SK-N-SH (cell line): ENCODE results near the gene C11orf71. TPM values are rescaled to one million over a fixed set of nuclear protein-coding genes. Genes with fewer than 3 reads are reported as not detected.

Experiments used
- CTCF ChIA-PET: fragments of 300-600, 350-600 bp; formaldehyde crosslinking; extraction: SDS; loops from one replicate; lab custom pipeline; 2021; lab: Yijun Ruan, JAX
- POLR2A ChIA-PET: fragments of 350-600 bp; sonication (Branson Sonifier 250); formaldehyde crosslinking; extraction: SDS; loops from one replicate; lab custom pipeline; 2020; ENCODE audit warnings: antibody characterized with exemption, inconsistent platforms; lab: Yijun Ruan, JAX
- DNase-seq: peaks from one replicate; pipeline ENCODE4 v3.0.0; 2012
- H2AFZ ChIP-seq: fragments of 200-600 bp; sonication (generic); 2 replicates; pipeline ENCODE4 v1.8.1; 2016; ENCODE audit warnings: antibody characterized with exemption, mild to moderate bottlenecking, low read depth
- H3F3A ChIP-seq: fragments of 200-600 bp; sonication (generic); replicated peaks from 2 replicates; pipeline ENCODE3; 2016; ENCODE audit warnings: antibody characterized with exemption, mild to moderate bottlenecking; ENCODE audit not compliant: insufficient read depth
- H3K27ac ChIP-seq, 2 experiments: fragments of 200-500 bp in 1 of 2; fragments of 200-600 bp in 1 of 2; sonication (Bioruptor generic) in 1 of 2; sonication (generic), shearing (Covaris generic) in 1 of 2; 2 replicates each; pipeline versions ENCODE4 v1.5.1 to v1.6.1; 2014 to 2016; ENCODE audit warnings: low read depth in 2 of 2, inconsistent platforms in 1 of 2, low read length in 1 of 2, mild to moderate bottlenecking in 1 of 2, mixed read lengths in 1 of 2
- H3K27me3 ChIP-seq: fragments of 200-600 bp; sonication (generic), shearing (Covaris generic); 2 replicates; pipeline ENCODE4 v1.6.1; 2016; ENCODE audit warnings: mixed run types; ENCODE audit not compliant: insufficient read depth
- H3K36me3 ChIP-seq, 2 experiments: fragments of 200-500 bp in 1 of 2; fragments of 200-600 bp in 1 of 2; sonication (Bioruptor generic) in 1 of 2; sonication (generic) in 1 of 2; replicated peaks in 1 of 2; 2 replicates each; pipeline versions ENCODE3 to v1.5.1; 2014 to 2016; ENCODE audit warnings: low read length in 1 of 2, mild to moderate bottlenecking in 1 of 2; ENCODE audit not compliant: insufficient read depth in 2 of 2, control insufficient read depth in 1 of 2
- H3K4me1 ChIP-seq, 2 experiments: fragments of 200-500 bp in 1 of 2; fragments of 200-600 bp in 1 of 2; sonication (Bioruptor generic) in 1 of 2; sonication (generic), shearing (Covaris generic) in 1 of 2; 2 replicates each; pipeline versions ENCODE4 v1.5.1 to v1.6.1; 2014 to 2016; ENCODE audit warnings: low read depth in 1 of 2, low read length in 1 of 2, mixed run types in 1 of 2; ENCODE audit not compliant: insufficient read depth in 2 of 2, control insufficient read depth in 1 of 2
- H3K4me2 ChIP-seq: fragments of 200-600 bp; sonication (generic), shearing (Covaris generic); 2 replicates; pipeline ENCODE4 v1.6.1; 2017; ENCODE audit warnings: mixed run types
- H3K4me3 ChIP-seq, 2 experiments: fragments of 200-500 bp in 1 of 2; fragments of 200-600 bp in 1 of 2; sonication (Bioruptor generic) in 1 of 2; sonication (generic), shearing (Covaris generic) in 1 of 2; 2 replicates each; pipeline versions ENCODE4 v1.5.1 to v1.8.1; 2014 to 2016; ENCODE audit warnings: low read depth in 2 of 2, inconsistent platforms in 1 of 2, low read length in 1 of 2, mild to moderate bottlenecking in 1 of 2, mixed read lengths in 1 of 2, moderate library complexity in 1 of 2
- H3K79me2 ChIP-seq: fragments of 200-600 bp; sonication (generic); 2 replicates; pipeline ENCODE4 v1.8.1; 2017; ENCODE audit warnings: mild to moderate bottlenecking; ENCODE audit not compliant: insufficient read depth
- H3K9ac ChIP-seq: fragments of 200-600 bp; sonication (generic); 2 replicates; pipeline ENCODE4 v1.6.1; 2017; ENCODE audit warnings: mixed run types
- H3K9me2 ChIP-seq: fragments of 200-600 bp; sonication (generic); 2 replicates; pipeline ENCODE4 v1.6.1; 2017; ENCODE audit warnings: mixed run types
- H3K9me3 ChIP-seq: fragments of 200-600 bp; sonication (generic); 2 replicates; pipeline ENCODE4 v1.6.1; 2017; ENCODE audit warnings: mixed run types, mild to moderate bottlenecking, moderate library complexity
- H4K20me1 ChIP-seq: fragments of 200-600 bp; sonication (generic); 2 replicates; pipeline ENCODE4 v1.6.1; 2017; ENCODE audit warnings: mild to moderate bottlenecking, mixed run types; ENCODE audit not compliant: insufficient read depth
- CHD2 ChIP-seq: fragments of 150-350 bp; IDR thresholded peaks from 2 replicates; pipeline ENCODE4 v1.6.1; 2018; ENCODE audit warnings: low read length; ENCODE audit not compliant: partially characterized antibody
- JUND ChIP-seq: IDR thresholded peaks from 2 replicates; pipeline ENCODE4 v1.4.0; 2012
- MEF2A ChIP-seq: IDR thresholded peaks from 2 replicates; pipeline ENCODE4 v1.4.0; 2012; ENCODE audit warnings: low read depth, borderline replicate concordance
- RAD21 ChIP-seq: IDR thresholded peaks from 2 replicates; pipeline ENCODE4 v1.6.1; 2012; ENCODE audit warnings: mild to moderate bottlenecking, low read length
- RFX5 ChIP-seq: IDR thresholded peaks from 2 replicates; pipeline ENCODE4 v1.6.1; 2012; ENCODE audit warnings: mild to moderate bottlenecking, improper control_type of control experiment, low read length
- YY1 ChIP-seq: IDR thresholded peaks from 2 replicates; pipeline ENCODE4 v1.4.0; 2012; ENCODE audit warnings: low read depth, mild to moderate bottlenecking
- ZBTB33 ChIP-seq: IDR thresholded peaks from 2 replicates; pipeline ENCODE4 v1.4.0; 2012; ENCODE audit warnings: low read depth, borderline replicate concordance
- WGBS: methylation state at CpG from one replicate; pipeline ENCODE4 v1.1.6; 2017; ENCODE audit warnings: low lambda C conversion rate; 5-methylcytosine and 5-hydroxymethylcytosine counted together
- polyA plus RNA-seq, 3 experiments: library from polyadenylated mRNA; depleted of rRNA; stranded (reverse); fragments of >200 nt; gene quantifications; 2 replicates each; pipeline ENCODE4 v1.2.3, GENCODE V29; 2012

The C11orf71 gene
- polyA plus RNA-seq, 1 of the 3 experiments (the other 2 are of a cell fraction) = 7.8 TPM

DNA sequence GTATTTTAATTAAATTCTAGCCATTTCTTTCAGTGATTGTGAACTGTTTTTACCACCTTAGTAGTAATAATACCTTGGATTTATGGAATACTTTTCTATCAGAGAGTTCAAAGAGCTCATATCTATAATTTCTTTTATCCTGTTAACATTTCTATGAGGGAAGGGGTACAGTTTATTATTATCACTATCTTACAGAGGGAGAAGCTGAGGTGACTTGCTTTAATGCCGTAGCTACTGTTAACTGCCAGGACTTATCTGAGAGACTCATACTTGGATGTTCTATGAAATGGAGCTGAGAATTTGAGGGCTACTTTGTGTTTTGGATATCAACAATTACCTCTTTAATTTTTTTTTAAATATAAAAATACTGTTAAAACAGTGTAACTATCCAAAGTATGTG is 42.2 kb upstream of the C11orf71 start:
- DNase-seq = no peak
- peaks cover 32 to 36% of the 10 kb centered on the region in 2 experiments for H3K36me3 ChIP-seq
- no peaks in the 10 kb centered on the region for H3K9me3 ChIP-seq
- ChIA-PET POLR2A (no interaction called here), CTCF (interaction anchor here (1.2 kb wide), 1 partner anchor 31 kb away, joined by 4 read pairs; no protein-coding TSS in a partner anchor)
- 86% methylated on average over 1 of the region's 1 CpG for WGBS
- peaks cover 77% of the 10 kb centered on the region for H3K79me2 ChIP-seq
- H3F3A ChIP-seq = peaks cover 10% of the 10 kb centered on the region
- H3K9ac ChIP-seq = no peak overlapping the region
- H3K27ac ChIP-seq = no peak overlapping the region
- H2AFZ ChIP-seq = no peak overlapping the region
- no peak overlapping the region for H3K4me2 ChIP-seq
- H3K4me3 ChIP-seq = no peak overlapping the region
- H3K9me2 ChIP-seq = no peaks in the 10 kb centered on the region
- H3K27me3 ChIP-seq = no peaks in the 10 kb centered on the region
- peaks cover 7% of the 10 kb centered on the region; the same call in 1 of the 2 replicates for H4K20me1 ChIP-seq
- TF ChIP-seq CHD2 (no peak), RAD21 (no peak), ZBTB33 (no peak), RFX5 (no peak), JUND (no peak)
- peaks cover 12% of the 10 kb centered on the region in 2 experiments; a peak in 3 of 4 replicates for H3K4me1 ChIP-seq

GRCh38 chr11:114441921-114442320 is 41.6 kb upstream of the C11orf71 start:
- Histone ChIP-seq H3K9me3 (no peaks in the 10 kb centered on the region), H3K9me2 (no peaks in the 10 kb centered on the region), H3K4me1 (peaks cover 12% of the 10 kb centered on the region in 2 experiments; a peak in 3 of 4 replicates), H3K27ac (no peak overlapping the region), H3F3A (peaks cover 10% of the 10 kb centered on the region), H3K36me3 (peaks cover 29 to 32% of the 10 kb centered on the region in 2 experiments), H3K79me2 (peaks cover 74% of the 10 kb centered on the region), H3K4me3 (no peak overlapping the region), H3K27me3 (no peaks in the 10 kb centered on the region), H2AFZ (no peak overlapping the region), H4K20me1 (peaks cover 7% of the 10 kb centered on the region; the same call in 1 of the 2 replicates), H3K4me2 (peak overlapping the region; percentile 86; the same call in 1 of the 2 replicates), H3K9ac (no peak overlapping the region)
- DNase-seq = no peak
- POLR2A ChIA-PET = no interaction called here
- 96% methylated on average over 2 of the region's 2 CpGs for WGBS
- CTCF ChIA-PET = interaction anchor here (1.2 kb wide), 1 partner anchor 30 kb away, joined by 4 read pairs; no protein-coding TSS in a partner anchor
- TF ChIP-seq YY1 = no peak
- TF ChIP-seq MEF2A = no peak
- no peak for TF ChIP-seq RFX5
